Measurements from ENCODE around the gene ATOH8.
A peak's percentile ranks its signal among the peaks of the same experiment; 100 is the strongest.

The ATOH8 gene

GRCh38 chr2:85707304-85707703, 46.5 kb upstream of the ATOH8 start:
- peak; percentile 92 for DNase-seq (ENCODE audit: extremely low read depth, low read depth)
- no peak overlapping the region for H3K4me3 ChIP-seq (replicated peaks; ENCODE audit: low read depth, low read length)
- peak; percentile 86 for TF ChIP-seq CTCF (IDR thresholded peaks at IDR 0.05; ENCODE audit: low read depth, low read length, missing control alignments)

GRCh38 chr2:85708641-85709040, 45.1 kb upstream of the ATOH8 start:
- DNase-seq (ENCODE audit: extremely low read depth, low read depth), result no peak
- TF ChIP-seq CTCF (IDR thresholded peaks at IDR 0.05; ENCODE audit: low read depth, low read length, missing control alignments), result no peak
- no peak overlapping the region for H3K4me3 ChIP-seq (replicated peaks; ENCODE audit: low read depth, low read length)

GRCh38 chr2:85709401-85709811, 44.4 kb upstream of the ATOH8 start:
- DNase-seq (ENCODE audit: extremely low read depth, low read depth), result no peak
- TF ChIP-seq CTCF (IDR thresholded peaks at IDR 0.05; ENCODE audit: low read depth, low read length, missing control alignments), result no peak

GRCh38 chr2:85710687-85711577, 42.9 kb upstream of the ATOH8 start:
- TF ChIP-seq CTCF (IDR thresholded peaks at IDR 0.05; ENCODE audit: low read depth, low read length, missing control alignments), result no peak
- DNase-seq (ENCODE audit: extremely low read depth, low read depth), result no peak
- H3K4me3 ChIP-seq (replicated peaks; ENCODE audit: low read depth, low read length), result no peak overlapping the region

More at GRCh38 chr2:85709401-85709811, 44.4 kb upstream of the ATOH8 start:
- no peak overlapping the region for H3K4me3 ChIP-seq (replicated peaks; ENCODE audit: low read depth, low read length)

- no peak overlapping the region for H3K4me3 ChIP-seq (replicated peaks; ENCODE audit: low read depth, low read length)
- no peak for TF ChIP-seq CTCF (IDR thresholded peaks at IDR 0.05; ENCODE audit: low read depth, low read length, missing control alignments)
- DNase-seq (ENCODE audit: extremely low read depth, low read depth), result no peak
Measured at GRCh38 chr2:85711578-85712060, 42.2 kb upstream of the ATOH8 start.

- no peak for DNase-seq (ENCODE audit: extremely low read depth, low read depth)
Measured at GRCh38 chr2:85712336-85712735, 41.5 kb upstream of the ATOH8 start.

More at GRCh38 chr2:85712336-85712735, 41.5 kb upstream of the ATOH8 start:
- TF ChIP-seq CTCF (IDR thresholded peaks at IDR 0.05; ENCODE audit: low read depth, low read length, missing control alignments), result no peak
- no peak overlapping the region for H3K4me3 ChIP-seq (replicated peaks; ENCODE audit: low read depth, low read length)

Data from HFF-Myc (cell line).